Measurements from ENCODE around the gene CADPS2.

Gene CADPS2

DNA sequence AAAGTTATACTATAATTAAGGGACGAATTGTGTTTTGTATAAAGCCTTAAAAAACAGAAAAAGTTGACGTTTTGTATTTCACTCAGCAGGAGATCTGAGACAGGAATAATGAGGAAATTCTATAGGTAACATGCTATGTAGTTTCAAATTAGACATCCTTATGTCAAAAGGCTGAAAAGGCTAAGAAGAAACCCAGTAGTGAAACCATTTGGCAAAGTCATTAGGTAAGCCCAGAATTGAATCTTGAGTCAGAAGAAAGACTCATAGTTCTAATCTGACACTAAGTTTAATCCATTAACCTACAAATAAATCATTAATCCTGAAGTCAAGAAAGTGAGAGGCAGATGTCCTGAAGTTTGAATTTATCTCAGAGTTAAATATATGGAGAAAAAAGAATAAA lies 266.6 kb downstream of the CADPS2 start:
- TF ChIP-seq ARNTL (CRISPR knock-in tag; IDR thresholded peaks at IDR 0.05; ENCODE audit: borderline replicate concordance, low read depth) (no peak), ESRRG (CRISPR knock-in tag; IDR thresholded peaks at IDR 0.05) (no peak), ZFP3 (CRISPR knock-in tag; IDR thresholded peaks at IDR 0.05) (no peak), ZNF565 (CRISPR knock-in tag; conservative IDR thresholded peaks at IDR 0.05; ENCODE audit: low read depth) (no peak), BACH2 (CRISPR knock-in tag; IDR thresholded peaks at IDR 0.05; ENCODE audit: borderline replicate concordance) (no peak), ZNF70 (CRISPR knock-in tag; IDR thresholded peaks at IDR 0.05) (no peak), CSDC2 (CRISPR knock-in tag; IDR thresholded peaks at IDR 0.05) (no peak), ZFP30 (CRISPR knock-in tag; IDR thresholded peaks at IDR 0.05) (no peak), SNAI2 (CRISPR knock-in tag; IDR thresholded peaks at IDR 0.05) (no peak), TCF4 (CRISPR knock-in tag; IDR thresholded peaks at IDR 0.05; ENCODE audit: borderline replicate concordance) (no peak)
- TF ChIP-seq, protein P1, sequence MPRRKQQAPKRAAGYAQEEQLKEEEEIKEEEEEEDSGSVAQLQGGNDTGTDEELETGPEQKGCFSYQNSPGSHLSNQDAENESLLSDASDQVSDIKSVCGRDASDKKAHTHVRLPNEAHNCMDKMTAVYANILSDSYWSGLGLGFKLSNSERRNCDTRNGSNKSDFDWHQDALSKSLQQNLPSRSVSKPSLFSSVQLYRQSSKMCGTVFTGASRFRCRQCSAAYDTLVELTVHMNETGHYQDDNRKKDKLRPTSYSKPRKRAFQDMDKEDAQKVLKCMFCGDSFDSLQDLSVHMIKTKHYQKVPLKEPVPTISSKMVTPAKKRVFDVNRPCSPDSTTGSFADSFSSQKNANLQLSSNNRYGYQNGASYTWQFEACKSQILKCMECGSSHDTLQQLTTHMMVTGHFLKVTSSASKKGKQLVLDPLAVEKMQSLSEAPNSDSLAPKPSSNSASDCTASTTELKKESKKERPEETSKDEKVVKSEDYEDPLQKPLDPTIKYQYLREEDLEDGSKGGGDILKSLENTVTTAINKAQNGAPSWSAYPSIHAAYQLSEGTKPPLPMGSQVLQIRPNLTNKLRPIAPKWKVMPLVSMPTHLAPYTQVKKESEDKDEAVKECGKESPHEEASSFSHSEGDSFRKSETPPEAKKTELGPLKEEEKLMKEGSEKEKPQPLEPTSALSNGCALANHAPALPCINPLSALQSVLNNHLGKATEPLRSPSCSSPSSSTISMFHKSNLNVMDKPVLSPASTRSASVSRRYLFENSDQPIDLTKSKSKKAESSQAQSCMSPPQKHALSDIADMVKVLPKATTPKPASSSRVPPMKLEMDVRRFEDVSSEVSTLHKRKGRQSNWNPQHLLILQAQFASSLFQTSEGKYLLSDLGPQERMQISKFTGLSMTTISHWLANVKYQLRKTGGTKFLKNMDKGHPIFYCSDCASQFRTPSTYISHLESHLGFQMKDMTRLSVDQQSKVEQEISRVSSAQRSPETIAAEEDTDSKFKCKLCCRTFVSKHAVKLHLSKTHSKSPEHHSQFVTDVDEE (CRISPR knock-in tag; IDR thresholded peaks at IDR 0.05): no peak
- TF ChIP-seq, protein P2, sequence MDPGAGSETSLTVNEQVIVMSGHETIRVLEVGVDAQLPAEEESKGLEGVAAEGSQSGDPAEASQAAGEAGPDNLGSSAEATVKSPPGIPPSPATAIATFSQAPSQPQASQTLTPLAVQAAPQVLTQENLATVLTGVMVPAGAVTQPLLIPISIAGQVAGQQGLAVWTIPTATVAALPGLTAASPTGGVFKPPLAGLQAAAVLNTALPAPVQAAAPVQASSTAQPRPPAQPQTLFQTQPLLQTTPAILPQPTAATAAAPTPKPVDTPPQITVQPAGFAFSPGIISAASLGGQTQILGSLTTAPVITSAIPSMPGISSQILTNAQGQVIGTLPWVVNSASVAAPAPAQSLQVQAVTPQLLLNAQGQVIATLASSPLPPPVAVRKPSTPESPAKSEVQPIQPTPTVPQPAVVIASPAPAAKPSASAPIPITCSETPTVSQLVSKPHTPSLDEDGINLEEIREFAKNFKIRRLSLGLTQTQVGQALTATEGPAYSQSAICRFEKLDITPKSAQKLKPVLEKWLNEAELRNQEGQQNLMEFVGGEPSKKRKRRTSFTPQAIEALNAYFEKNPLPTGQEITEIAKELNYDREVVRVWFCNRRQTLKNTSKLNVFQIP (CRISPR knock-in tag; IDR thresholded peaks at IDR 0.05; ENCODE audit: borderline replicate concordance, low read depth): no peak
- TF ChIP-seq, protein P3, sequence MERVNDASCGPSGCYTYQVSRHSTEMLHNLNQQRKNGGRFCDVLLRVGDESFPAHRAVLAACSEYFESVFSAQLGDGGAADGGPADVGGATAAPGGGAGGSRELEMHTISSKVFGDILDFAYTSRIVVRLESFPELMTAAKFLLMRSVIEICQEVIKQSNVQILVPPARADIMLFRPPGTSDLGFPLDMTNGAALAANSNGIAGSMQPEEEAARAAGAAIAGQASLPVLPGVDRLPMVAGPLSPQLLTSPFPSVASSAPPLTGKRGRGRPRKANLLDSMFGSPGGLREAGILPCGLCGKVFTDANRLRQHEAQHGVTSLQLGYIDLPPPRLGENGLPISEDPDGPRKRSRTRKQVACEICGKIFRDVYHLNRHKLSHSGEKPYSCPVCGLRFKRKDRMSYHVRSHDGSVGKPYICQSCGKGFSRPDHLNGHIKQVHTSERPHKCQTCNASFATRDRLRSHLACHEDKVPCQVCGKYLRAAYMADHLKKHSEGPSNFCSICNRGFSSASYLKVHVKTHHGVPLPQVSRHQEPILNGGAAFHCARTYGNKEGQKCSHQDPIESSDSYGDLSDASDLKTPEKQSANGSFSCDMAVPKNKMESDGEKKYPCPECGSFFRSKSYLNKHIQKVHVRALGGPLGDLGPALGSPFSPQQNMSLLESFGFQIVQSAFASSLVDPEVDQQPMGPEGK (CRISPR knock-in tag; IDR thresholded peaks at IDR 0.05; ENCODE audit: borderline replicate concordance): no peak

DNA sequence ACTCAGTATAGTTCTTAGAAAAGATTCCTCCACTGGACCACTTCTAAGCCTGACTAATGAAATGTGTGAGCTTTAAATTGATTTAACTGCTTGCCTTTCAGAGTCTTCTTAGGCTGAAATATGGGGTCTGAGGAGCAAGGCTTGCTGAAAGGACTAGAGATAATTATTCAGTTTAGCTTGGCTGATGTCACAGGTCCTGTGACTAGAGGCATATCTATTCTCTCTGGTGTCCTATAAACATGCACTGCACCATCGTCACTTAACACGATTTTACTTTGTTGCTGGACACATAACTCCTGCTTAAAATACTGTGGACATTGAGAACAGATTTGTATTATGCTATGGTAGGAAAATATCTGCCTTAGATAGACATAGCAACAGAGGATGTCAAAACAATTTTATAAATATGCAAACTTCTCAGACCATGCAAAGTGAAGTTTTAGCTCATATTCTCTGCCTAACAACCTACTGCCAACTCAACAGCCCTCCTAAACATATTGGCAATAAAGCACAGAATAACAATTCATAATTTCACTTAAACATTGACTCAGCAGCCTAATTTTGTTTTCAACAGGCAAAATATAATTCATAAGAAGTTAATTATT lies 267.6 kb downstream of the CADPS2 start:
- TF ChIP-seq SNAI2 (CRISPR knock-in tag; IDR thresholded peaks at IDR 0.05) (no peak), ZNF565 (CRISPR knock-in tag; conservative IDR thresholded peaks at IDR 0.05; ENCODE audit: low read depth) (no peak), ARNTL (CRISPR knock-in tag; IDR thresholded peaks at IDR 0.05; ENCODE audit: borderline replicate concordance, low read depth) (no peak), ZNF8 (CRISPR knock-in tag; IDR thresholded peaks at IDR 0.05) (no peak), ZFP3 (CRISPR knock-in tag; IDR thresholded peaks at IDR 0.05) (no peak)
- TF ChIP-seq, protein P1 (CRISPR knock-in tag; IDR thresholded peaks at IDR 0.05): no peak
- no peak for ATAC-seq

More for the DNA sequence above, 266.6 kb downstream of the CADPS2 start:
- ATAC-seq: no peak

DNA sequence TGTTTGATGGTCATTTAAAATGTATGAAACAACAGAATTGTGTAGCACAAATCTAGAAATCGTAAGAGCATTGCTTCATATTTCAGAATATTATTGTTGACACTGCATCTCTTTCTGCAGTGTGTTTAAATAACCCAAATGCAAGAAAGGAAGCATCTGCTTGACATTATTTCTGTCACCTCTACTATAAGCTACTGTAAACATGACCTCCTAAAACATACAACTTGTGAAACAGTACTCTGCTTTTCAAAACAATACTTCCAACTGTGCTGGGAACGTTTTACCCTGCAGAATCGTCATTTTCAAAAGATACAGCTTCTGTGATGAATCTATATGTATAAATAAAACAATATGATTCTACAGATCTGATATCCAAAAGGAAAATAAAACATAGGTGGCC lies 269.3 kb downstream of the CADPS2 start:
- ATAC-seq: no peak

More for the DNA sequence above, 269.3 kb downstream of the CADPS2 start:
- TF ChIP-seq BACH2 (CRISPR knock-in tag; IDR thresholded peaks at IDR 0.05; ENCODE audit: borderline replicate concordance) (no peak), ZFP3 (CRISPR knock-in tag; IDR thresholded peaks at IDR 0.05) (no peak), TCF4 (CRISPR knock-in tag; IDR thresholded peaks at IDR 0.05; ENCODE audit: borderline replicate concordance) (no peak), OSR1 (CRISPR knock-in tag; IDR thresholded peaks at IDR 0.05) (no peak), ISL1 (CRISPR knock-in tag; IDR thresholded peaks at IDR 0.05) (no peak), GLIS3 (CRISPR knock-in tag; IDR thresholded peaks at IDR 0.05) (no peak), ZNF565 (CRISPR knock-in tag; conservative IDR thresholded peaks at IDR 0.05; ENCODE audit: low read depth) (no peak), CSDC2 (CRISPR knock-in tag; IDR thresholded peaks at IDR 0.05) (no peak), SNAI2 (CRISPR knock-in tag; IDR thresholded peaks at IDR 0.05) (no peak)
- TF ChIP-seq, protein P4, sequence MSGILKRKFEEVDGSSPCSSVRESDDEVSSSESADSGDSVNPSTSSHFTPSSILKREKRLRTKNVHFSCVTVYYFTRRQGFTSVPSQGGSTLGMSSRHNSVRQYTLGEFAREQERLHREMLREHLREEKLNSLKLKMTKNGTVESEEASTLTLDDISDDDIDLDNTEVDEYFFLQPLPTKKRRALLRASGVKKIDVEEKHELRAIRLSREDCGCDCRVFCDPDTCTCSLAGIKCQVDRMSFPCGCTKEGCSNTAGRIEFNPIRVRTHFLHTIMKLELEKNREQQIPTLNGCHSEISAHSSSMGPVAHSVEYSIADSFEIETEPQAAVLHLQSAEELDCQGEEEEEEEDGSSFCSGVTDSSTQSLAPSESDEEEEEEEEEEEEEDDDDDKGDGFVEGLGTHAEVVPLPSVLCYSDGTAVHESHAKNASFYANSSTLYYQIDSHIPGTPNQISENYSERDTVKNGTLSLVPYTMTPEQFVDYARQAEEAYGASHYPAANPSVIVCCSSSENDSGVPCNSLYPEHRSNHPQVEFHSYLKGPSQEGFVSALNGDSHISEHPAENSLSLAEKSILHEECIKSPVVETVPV (CRISPR knock-in tag; IDR thresholded peaks at IDR 0.05): no peak
- TF ChIP-seq, protein P2 (CRISPR knock-in tag; IDR thresholded peaks at IDR 0.05; ENCODE audit: borderline replicate concordance, low read depth): no peak

All from SK-N-SH treated with all-trans-retinoic acid at 6 μM for 48 hours (cell line).